Tibial artery (tissue), 4 donors: Measurements from ENCODE around the gene ZDHHC18.

Experiments
- DNase-seq, 2 donors: peaks; one replicate each; pipeline ENCODE4 v3.0.0-alpha.2; 2019
- H3K27ac ChIP-seq, 2 donors: fragments of 200-600 bp; sonication (generic) in 1 of 2; 1 replicate in 1 of 2; 2 replicates in 1 of 2; pipeline ENCODE4 v1.5.1; 2018 to 2019; ENCODE audit warnings: mild to moderate bottlenecking in 1 of 2
- H3K27me3 ChIP-seq, 2 donors: fragments of 200-600 bp; sonication (generic) in 1 of 2; one replicate each; pipeline versions ENCODE4 v1.5.1 to v1.6.0; 2016 to 2019
- H3K36me3 ChIP-seq, 3 donors: fragments of 200-600 bp; sonication (generic) in 2 of 3; one replicate each; pipeline ENCODE4 v1.5.1; 2016 to 2019; ENCODE audit warnings: mild to moderate bottlenecking in 2 of 3
- H3K4me1 ChIP-seq, 4 donors: fragments of 200-600 bp; sonication (generic) in 2 of 4; 1 replicate in 3 of 4; 2 replicates in 1 of 4; pipeline ENCODE4 v1.5.1; 2016 to 2019
- H3K4me3 ChIP-seq, 2 donors: fragments of 200-600 bp; sonication (generic) in 1 of 2; 1 replicate in 1 of 2; 2 replicates in 1 of 2; pipeline ENCODE4 v1.5.1; 2018 to 2019; ENCODE audit warnings: mild to moderate bottlenecking in 2 of 2
- H3K9me3 ChIP-seq, 3 donors: fragments of 200-600 bp; sonication (generic) in 1 of 3; one replicate each; pipeline ENCODE4 v1.5.1; 2016 to 2019
- intact Hi-C: fragments of 100-400 bp; cut with DNase I; formaldehyde crosslinking; loops from one replicate; pipeline ENCODE4 v1.15.0; 2023; ENCODE audit warnings: low total_unique reads
- TF ChIP-seq, protein P1 (sequence below), 2 experiments: fragments of 200-600 bp in 1 of 2; fragments of 450-650 bp in 1 of 2; IDR thresholded peaks; one replicate each; pipeline ENCODE4 v1.5.1; 2017 to 2019; ENCODE audit warnings: antibody characterized with exemption in 2 of 2, mild to moderate bottlenecking in 1 of 2, moderate library complexity in 1 of 2

ZDHHC18 gene

GRCh38 chr1:26882696-26883463 lies 56.4 kb downstream of the ZDHHC18 start:
- intact Hi-C loops: no loop called here
- Histone ChIP-seq H3K27me3 (no peaks in the 10 kb centered on the region), H3K27ac (no peak overlapping the region), H3K9me3 (no peaks in the 10 kb centered on the region), H3K4me3 (no peak overlapping the region), H3K36me3 (peaks cover 93 to 99% (median 93%) of the 10 kb centered on the region in 3 donors), H3K4me1 (peaks cover 0 to 4% (median under 1%) of the 10 kb centered on the region in 4 donors)
- TF ChIP-seq, protein P1, sequence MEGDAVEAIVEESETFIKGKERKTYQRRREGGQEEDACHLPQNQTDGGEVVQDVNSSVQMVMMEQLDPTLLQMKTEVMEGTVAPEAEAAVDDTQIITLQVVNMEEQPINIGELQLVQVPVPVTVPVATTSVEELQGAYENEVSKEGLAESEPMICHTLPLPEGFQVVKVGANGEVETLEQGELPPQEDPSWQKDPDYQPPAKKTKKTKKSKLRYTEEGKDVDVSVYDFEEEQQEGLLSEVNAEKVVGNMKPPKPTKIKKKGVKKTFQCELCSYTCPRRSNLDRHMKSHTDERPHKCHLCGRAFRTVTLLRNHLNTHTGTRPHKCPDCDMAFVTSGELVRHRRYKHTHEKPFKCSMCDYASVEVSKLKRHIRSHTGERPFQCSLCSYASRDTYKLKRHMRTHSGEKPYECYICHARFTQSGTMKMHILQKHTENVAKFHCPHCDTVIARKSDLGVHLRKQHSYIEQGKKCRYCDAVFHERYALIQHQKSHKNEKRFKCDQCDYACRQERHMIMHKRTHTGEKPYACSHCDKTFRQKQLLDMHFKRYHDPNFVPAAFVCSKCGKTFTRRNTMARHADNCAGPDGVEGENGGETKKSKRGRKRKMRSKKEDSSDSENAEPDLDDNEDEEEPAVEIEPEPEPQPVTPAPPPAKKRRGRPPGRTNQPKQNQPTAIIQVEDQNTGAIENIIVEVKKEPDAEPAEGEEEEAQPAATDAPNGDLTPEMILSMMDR (IDR thresholded peaks at IDR 0.05): no peak
- no peak for DNase-seq

- Histone ChIP-seq H3K36me3 (peaks cover 62 to 75% (median 68%) of the 10 kb centered on the region in 3 donors), H3K27ac (no peak overlapping the region), H3K27me3 (no peaks in the 10 kb centered on the region), H3K9me3 (no peaks in the 10 kb centered on the region), H3K4me1 (peaks cover 0 to 27% (median 17%) of the 10 kb centered on the region in 4 donors), H3K4me3 (no peak overlapping the region)
- DNase-seq: no peak
- intact Hi-C loops: no loop called here
- TF ChIP-seq, protein P1 (IDR thresholded peaks at IDR 0.05): peak in 1 of 2 experiments; percentile 5
Observed at GRCh38 chr1:26887125-26887524, 60.6 kb downstream of the ZDHHC18 start.

- intact Hi-C loops: no loop called here
- no peak for DNase-seq
- TF ChIP-seq, protein P1 (IDR thresholded peaks at IDR 0.05): no peak
- H3K27me3 ChIP-seq: no peaks in the 10 kb centered on the region
- H3K4me3 ChIP-seq: no peak overlapping the region
- H3K4me1 ChIP-seq: peaks cover 0 to 27% (median 17%) of the 10 kb centered on the region in 4 donors
- H3K27ac ChIP-seq: no peak overlapping the region
- no peaks in the 10 kb centered on the region for H3K9me3 ChIP-seq
- H3K36me3 ChIP-seq: peaks cover 61 to 75% (median 62%) of the 10 kb centered on the region in 3 donors
Observed at GRCh38 chr1:26888231-26888630, 61.7 kb downstream of the ZDHHC18 start.

GRCh38 chr1:26889551-26890466 lies 63.3 kb downstream of the ZDHHC18 start, which contains the start of gene GPN2:
Gene GPN2, minus strand, starts transcription at chr1:26890283. Its CDS starts 187 bp downstream, at chr1:26890096.
- intact Hi-C loops: no loop called here
- Histone ChIP-seq H3K4me3 (peak within 1 kb of the TSS; percentile 75 to 83), H3K4me1 (peaks cover 0 to 27% (median 17%) of the 10 kb centered on the region in 4 donors), H3K9me3 (no peaks in the 10 kb centered on the region), H3K36me3 (peaks cover 57 to 75% (median 58%) of the 10 kb centered on the region in 3 donors), H3K27me3 (no peaks in the 10 kb centered on the region), H3K27ac (peak within 1 kb of the TSS; percentile 88 to 91)
- TF ChIP-seq, protein P1 (IDR thresholded peaks at IDR 0.05): peak in 1 of 2 experiments; percentile 6
- peak; percentile 74 to 87 for DNase-seq

DNA sequence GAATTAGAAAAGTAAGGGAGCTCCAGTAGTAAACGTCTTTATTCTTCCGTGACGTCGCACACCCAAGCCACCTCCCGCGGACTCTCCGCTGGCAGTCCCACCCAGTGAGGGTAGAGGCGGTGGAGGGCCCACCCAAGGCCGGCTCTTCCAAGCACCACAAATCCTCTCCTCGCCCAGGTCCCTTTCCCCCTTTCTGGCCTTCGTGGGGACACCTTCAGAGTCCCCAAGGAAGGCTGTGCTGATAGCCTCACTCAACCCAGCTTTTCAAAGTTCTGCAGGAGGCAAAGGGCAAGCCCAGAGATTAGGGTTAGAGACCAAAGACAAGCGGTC lies 63.9 kb downstream of the ZDHHC18 start:
- H3K4me1 ChIP-seq: peaks cover 0 to 27% (median 17%) of the 10 kb centered on the region in 4 donors
- H3K9me3 ChIP-seq: no peaks in the 10 kb centered on the region
- peak overlapping the region; percentile 88 to 91 for H3K27ac ChIP-seq
- H3K36me3 ChIP-seq: peaks cover 51 to 75% (median 58%) of the 10 kb centered on the region in 3 donors
- H3K4me3 ChIP-seq: peak overlapping the region; percentile 75 to 83
- H3K27me3 ChIP-seq: no peaks in the 10 kb centered on the region
- intact Hi-C loops: no loop called here
- TF ChIP-seq, protein P1 (IDR thresholded peaks at IDR 0.05): no peak
- no peak for DNase-seq
